ENCODE data around the gene ANTXR2.

DNA sequence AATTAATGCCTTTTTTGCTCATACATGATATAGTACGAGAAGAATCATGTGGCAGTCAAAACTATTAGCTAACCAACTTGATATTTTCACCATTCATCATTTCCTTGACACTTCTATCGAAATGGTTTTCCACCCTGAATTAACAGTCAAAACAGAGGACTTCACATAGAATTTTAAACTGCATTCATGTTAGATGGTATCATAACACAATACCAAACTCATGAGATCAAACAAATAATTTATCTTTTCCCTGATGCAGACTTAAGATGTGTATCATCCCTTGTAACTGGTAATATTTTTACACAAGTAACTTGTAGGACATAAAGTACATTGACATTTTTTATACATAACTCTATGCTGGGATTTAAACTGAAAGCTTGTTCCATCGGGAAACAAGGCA lies 18.2 kb upstream of the ANTXR2 start:
- TF ChIP-seq, protein P1, sequence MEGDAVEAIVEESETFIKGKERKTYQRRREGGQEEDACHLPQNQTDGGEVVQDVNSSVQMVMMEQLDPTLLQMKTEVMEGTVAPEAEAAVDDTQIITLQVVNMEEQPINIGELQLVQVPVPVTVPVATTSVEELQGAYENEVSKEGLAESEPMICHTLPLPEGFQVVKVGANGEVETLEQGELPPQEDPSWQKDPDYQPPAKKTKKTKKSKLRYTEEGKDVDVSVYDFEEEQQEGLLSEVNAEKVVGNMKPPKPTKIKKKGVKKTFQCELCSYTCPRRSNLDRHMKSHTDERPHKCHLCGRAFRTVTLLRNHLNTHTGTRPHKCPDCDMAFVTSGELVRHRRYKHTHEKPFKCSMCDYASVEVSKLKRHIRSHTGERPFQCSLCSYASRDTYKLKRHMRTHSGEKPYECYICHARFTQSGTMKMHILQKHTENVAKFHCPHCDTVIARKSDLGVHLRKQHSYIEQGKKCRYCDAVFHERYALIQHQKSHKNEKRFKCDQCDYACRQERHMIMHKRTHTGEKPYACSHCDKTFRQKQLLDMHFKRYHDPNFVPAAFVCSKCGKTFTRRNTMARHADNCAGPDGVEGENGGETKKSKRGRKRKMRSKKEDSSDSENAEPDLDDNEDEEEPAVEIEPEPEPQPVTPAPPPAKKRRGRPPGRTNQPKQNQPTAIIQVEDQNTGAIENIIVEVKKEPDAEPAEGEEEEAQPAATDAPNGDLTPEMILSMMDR (IDR thresholded peaks at IDR 0.05) = no peak
- TF ChIP-seq POLR2A (IDR thresholded peaks at IDR 0.05) (no peak), EP300 (IDR thresholded peaks at IDR 0.05) (no peak)
